Large intestine (tissue), 3 donors: ENCODE data around the gene ZBED6. TPM values are rescaled to one million over a fixed set of nuclear protein-coding genes. Genes with fewer than 3 reads are reported as not detected.
A peak's percentile ranks its signal among the peaks of the same experiment; 100 is the strongest.

Source experiments
- DNase-seq, 2 donors: peaks; one replicate each; pipeline versions ENCODE4 v3.0.0 to v3.0.0-alpha.2; 2013
- H3K27ac ChIP-seq: one replicate; pipeline ENCODE4 v1.5.1; 2013; ENCODE audit warnings: low read length
- H3K27me3 ChIP-seq: 2 replicates; pipeline ENCODE4 v1.6.1; 2013; ENCODE audit warnings: low read length; ENCODE audit not compliant: control insufficient read depth, insufficient read depth
- H3K36me3 ChIP-seq: 2 replicates; pipeline ENCODE4 v1.6.1; 2013; ENCODE audit warnings: low read length; ENCODE audit not compliant: control insufficient read depth, insufficient read depth
- H3K4me1 ChIP-seq: one replicate; pipeline ENCODE4 v1.6.1; 2013; ENCODE audit warnings: low read length; ENCODE audit not compliant: control insufficient read depth, insufficient read depth
- H3K4me3 ChIP-seq: one replicate; pipeline ENCODE4 v1.5.1; 2013; ENCODE audit warnings: low read length
- H3K9me3 ChIP-seq: one replicate; pipeline ENCODE4 v1.6.1; 2013; ENCODE audit warnings: mild to moderate bottlenecking, low read depth, low read length, moderate library complexity; ENCODE audit not compliant: control insufficient read depth
- WGBS: methylation state at CpG from one replicate; pipeline ENCODE4 v1.1.5; 2013; ENCODE audit warnings: low lambda C conversion rate; ENCODE audit not compliant: insufficient coverage; 5-methylcytosine and 5-hydroxymethylcytosine counted together
- polyA plus RNA-seq: library from polyadenylated mRNA; unstranded; fragments of 120-200 nt; gene quantifications from one replicate; pipeline ENCODE4 v1.2.1, GENCODE V29; 2013

The ZBED6 gene
- polyA plus RNA-seq, 1 donor: 18.6 TPM

- no peak overlapping the region for H3K4me3 ChIP-seq
- no peak overlapping the region for H3K27ac ChIP-seq
- H3K36me3 ChIP-seq: no peaks in the 10 kb centered on the region
- no peaks in the 10 kb centered on the region for H3K9me3 ChIP-seq
- H3K27me3 ChIP-seq: no peaks in the 10 kb centered on the region
- H3K4me1 ChIP-seq: peaks cover 5% of the 10 kb centered on the region
- no peak for DNase-seq
- no CpG with 5 or more reads among the region's 1 CpG for WGBS
Observed at GRCh38 chr1:203763505-203763904, 31.9 kb upstream of the ZBED6 start.

- Histone ChIP-seq H3K36me3 (no peaks in the 10 kb centered on the region), H3K9me3 (no peaks in the 10 kb centered on the region), H3K4me1 (peaks cover 11% of the 10 kb centered on the region), H3K27me3 (no peaks in the 10 kb centered on the region), H3K4me3 (no peak overlapping the region), H3K27ac (no peak overlapping the region)
- no peak for DNase-seq
- WGBS: no CpG with 5 or more reads among the region's 3 CpGs
Observed at GRCh38 chr1:203764105-203765028, 31.1 kb upstream of the ZBED6 start.

DNA sequence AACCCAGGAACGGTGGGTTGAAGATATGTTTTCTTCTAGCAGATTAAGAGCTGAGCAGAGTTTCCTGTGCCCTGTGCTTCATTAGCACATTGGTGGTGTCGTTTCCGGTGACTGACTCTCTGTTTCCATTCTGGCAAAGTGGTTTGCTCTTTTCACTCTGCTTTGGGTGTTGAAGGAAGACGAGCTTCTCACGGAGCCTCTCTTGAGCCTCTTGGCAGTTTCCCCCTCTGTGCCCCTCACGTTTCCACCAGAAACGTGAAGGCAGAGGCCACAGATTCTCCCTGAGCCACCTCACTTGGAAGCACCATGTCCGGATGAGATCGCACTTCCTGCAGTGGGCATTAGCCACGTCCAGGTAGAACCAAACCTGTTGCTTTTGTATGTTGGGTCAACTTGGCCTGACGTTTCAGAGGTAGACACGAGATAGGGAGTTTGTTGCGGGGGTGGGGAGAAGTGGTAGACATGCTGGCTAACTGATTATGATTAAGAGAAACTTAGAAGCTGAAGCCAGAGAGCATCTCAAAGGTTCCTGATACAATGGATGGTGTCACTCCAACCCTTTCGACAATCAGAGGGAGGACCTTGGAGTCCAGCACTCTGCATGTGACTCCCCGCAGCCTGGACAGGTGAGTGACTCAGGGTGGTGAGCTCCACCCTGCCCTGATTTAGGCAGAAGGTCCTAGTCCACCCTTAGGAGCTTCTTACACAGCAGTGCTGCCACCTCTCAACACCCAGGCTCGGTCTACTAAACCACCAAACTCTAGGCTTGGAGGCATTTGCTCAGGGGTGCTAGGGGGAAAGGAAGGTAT is 30.2 kb upstream of the ZBED6 start, which contains the start of gene LAX1:
Gene LAX1 (plus strand): TSS at position 155 of the 809 bp plus-strand sequence. CDS start 383 bp downstream, at position 538.
- Histone ChIP-seq H3K4me1 (peaks cover 15% of the 10 kb centered on the region), H3K27me3 (no peaks in the 10 kb centered on the region), H3K36me3 (no peaks in the 10 kb centered on the region), H3K9me3 (peaks cover 2% of the 10 kb centered on the region), H3K4me3 (no peak within 1 kb of the TSS), H3K27ac (no peak within 1 kb of the TSS)
- peak in 1 of 2 donors; percentile 33 for DNase-seq
- 67% methylated on average over 3 of the region's 16 CpGs for WGBS

- WGBS: no CpG with 5 or more reads among the region's 6 CpGs
- H3K9me3 ChIP-seq: peaks cover 6% of the 10 kb centered on the region
- no peaks in the 10 kb centered on the region for H3K36me3 ChIP-seq
- H3K4me3 ChIP-seq: no peak overlapping the region
- DNase-seq: peak; percentile 35 to 64
- H3K27me3 ChIP-seq: no peaks in the 10 kb centered on the region
- H3K4me1 ChIP-seq: peaks cover 27% of the 10 kb centered on the region
- peak overlapping the region; percentile 85 for H3K27ac ChIP-seq
Observed at GRCh38 chr1:203768256-203768655, 27.2 kb upstream of the ZBED6 start.

DNA sequence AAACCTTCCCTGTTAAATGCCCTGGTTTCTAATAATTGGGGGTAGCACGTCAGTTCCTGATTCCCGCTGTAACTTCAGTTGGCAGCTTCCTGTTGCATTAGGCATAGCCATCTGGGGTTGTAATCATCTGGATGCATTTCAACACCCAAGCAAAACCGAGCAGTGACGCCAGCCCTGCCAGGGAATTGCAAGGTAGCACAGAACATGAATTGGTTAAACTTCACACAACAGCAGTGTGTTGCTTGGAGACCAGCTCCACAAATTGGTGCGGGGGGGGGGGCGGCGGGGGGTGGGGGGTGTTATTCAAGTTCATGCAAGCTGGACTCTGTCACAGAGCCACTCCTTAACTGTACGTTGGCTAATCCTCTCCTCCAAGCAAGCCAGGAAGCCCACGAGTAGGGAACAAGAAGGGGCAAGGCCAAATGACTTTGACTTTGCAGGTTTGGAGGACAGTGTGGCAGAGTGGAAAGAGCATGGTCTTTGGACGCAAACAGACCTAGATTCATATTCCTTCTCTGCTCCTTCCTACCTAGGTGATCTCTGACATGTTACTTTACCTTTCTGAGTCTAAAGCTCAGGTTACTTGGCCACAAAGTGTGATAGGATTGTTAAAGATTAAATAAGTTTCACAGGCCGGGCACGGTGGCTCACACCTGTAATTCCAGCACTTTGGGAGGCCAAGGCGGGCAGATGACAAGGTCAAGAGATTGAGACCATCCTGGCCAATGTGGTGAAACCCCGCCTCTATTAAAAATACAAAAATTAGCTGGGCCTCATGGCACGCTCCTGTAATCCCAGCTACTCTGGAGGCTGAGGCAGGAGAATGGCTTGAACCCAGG is 25.7 kb upstream of the ZBED6 start:
- no peak overlapping the region for H3K4me3 ChIP-seq
- H3K4me1 ChIP-seq: peaks cover 27% of the 10 kb centered on the region
- peaks cover 6% of the 10 kb centered on the region for H3K9me3 ChIP-seq
- no CpG with 5 or more reads among the region's 15 CpGs for WGBS
- peak overlapping the region; percentile 97 for H3K27ac ChIP-seq
- peak; percentile 96 to 98 for DNase-seq
- no peaks in the 10 kb centered on the region for H3K27me3 ChIP-seq
- no peaks in the 10 kb centered on the region for H3K36me3 ChIP-seq

DNA sequence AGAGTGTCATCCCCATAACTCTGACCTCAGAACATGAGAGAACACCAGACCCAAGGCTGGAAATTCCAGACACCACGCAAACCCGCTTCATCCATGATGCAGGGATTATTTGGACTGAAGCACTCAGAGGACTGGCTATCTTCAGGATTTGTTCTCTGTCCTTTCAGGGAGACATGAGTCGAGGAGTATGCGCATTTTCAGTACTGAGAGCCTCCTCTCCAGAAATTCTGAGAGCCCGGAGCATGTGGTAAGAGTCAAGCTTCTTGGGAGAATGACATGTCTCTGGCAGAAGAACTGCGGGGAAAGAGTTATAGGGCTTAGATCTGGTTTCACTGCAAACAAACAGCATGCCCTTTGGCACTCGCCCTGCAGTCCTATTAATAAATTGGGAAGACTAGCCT is 23.5 kb upstream of the ZBED6 start:
- peak in 1 of 2 donors; percentile 28 for DNase-seq
- no CpG with 5 or more reads among the region's 7 CpGs for WGBS
- no peak overlapping the region for H3K27ac ChIP-seq
- peaks cover 6% of the 10 kb centered on the region for H3K9me3 ChIP-seq
- no peaks in the 10 kb centered on the region for H3K27me3 ChIP-seq
- no peaks in the 10 kb centered on the region for H3K36me3 ChIP-seq
- peaks cover 27% of the 10 kb centered on the region for H3K4me1 ChIP-seq
- no peak overlapping the region for H3K4me3 ChIP-seq

GRCh38 chr1:203772836-203773235 is 22.6 kb upstream of the ZBED6 start:
- no CpG with 5 or more reads among the region's 1 CpG for WGBS
- peaks cover 27% of the 10 kb centered on the region for H3K4me1 ChIP-seq
- H3K27me3 ChIP-seq: no peaks in the 10 kb centered on the region
- no peak overlapping the region for H3K27ac ChIP-seq
- H3K4me3 ChIP-seq: no peak overlapping the region
- no peaks in the 10 kb centered on the region for H3K36me3 ChIP-seq
- no peak for DNase-seq
- H3K9me3 ChIP-seq: peaks cover 6% of the 10 kb centered on the region

DNA sequence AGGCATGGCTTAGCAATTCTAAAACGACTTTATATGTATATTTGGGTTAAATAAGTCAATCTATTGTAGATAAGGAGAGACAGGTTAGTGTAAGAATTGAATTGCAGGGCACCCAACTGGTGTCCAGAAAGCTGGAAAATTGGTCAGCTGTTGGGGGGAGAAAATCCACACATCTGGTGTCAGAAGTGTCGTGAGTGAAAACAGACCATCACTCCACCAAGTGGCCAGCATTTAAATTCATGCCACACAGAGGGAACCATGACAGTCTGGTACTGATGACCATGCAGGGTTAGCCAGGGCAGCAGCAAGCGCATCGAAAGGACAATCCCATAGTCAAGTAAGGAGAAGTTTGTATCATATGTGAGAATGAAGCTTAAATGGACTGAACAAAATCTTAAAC is 18.8 kb upstream of the ZBED6 start:
- H3K27ac ChIP-seq: no peak overlapping the region
- no CpG with 5 or more reads among the region's 4 CpGs for WGBS
- no peaks in the 10 kb centered on the region for H3K9me3 ChIP-seq
- H3K36me3 ChIP-seq: no peaks in the 10 kb centered on the region
- H3K4me3 ChIP-seq: no peak overlapping the region
- H3K4me1 ChIP-seq: peaks cover 5% of the 10 kb centered on the region
- no peaks in the 10 kb centered on the region for H3K27me3 ChIP-seq
- DNase-seq: no peak

DNA sequence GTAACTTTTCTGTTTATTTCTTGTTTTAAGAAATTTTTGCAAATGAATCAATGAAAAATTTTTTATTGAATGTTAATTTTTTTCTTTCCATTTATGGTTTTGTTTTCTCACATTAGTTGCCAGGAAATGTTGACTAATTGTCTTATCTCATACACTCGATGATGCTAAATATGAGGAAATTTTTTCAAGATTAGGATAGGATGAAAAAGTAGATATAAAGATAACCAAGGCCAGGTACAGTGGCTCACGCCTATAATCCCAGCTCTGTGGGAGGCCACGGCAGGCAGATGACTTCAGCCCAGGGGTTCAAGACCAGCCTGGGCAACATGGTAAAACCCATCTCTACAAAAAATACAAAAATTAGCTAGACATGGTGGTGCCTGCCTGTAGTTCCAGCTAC is 17.8 kb upstream of the ZBED6 start:
- Histone ChIP-seq H3K9me3 (no peaks in the 10 kb centered on the region), H3K4me1 (no peaks in the 10 kb centered on the region), H3K27me3 (no peaks in the 10 kb centered on the region), H3K36me3 (no peaks in the 10 kb centered on the region), H3K4me3 (no peak overlapping the region), H3K27ac (no peak overlapping the region)
- no peak for DNase-seq
- no CpG with 5 or more reads among the region's 3 CpGs for WGBS

GRCh38 chr1:203778146-203778545 is 17.3 kb upstream of the ZBED6 start:
- no CpG with 5 or more reads among the region's 3 CpGs for WGBS
- H3K27ac ChIP-seq: no peak overlapping the region
- no peak overlapping the region for H3K4me3 ChIP-seq
- H3K9me3 ChIP-seq: no peaks in the 10 kb centered on the region
- DNase-seq: no peak
- no peaks in the 10 kb centered on the region for H3K36me3 ChIP-seq
- H3K27me3 ChIP-seq: no peaks in the 10 kb centered on the region
- no peaks in the 10 kb centered on the region for H3K4me1 ChIP-seq
